Astrocyte of the spinal cord (primary cell): ENCODE data around the gene AGBL3.

ENCODE experiments used
- DNase-seq: peaks from one replicate; pipeline ENCODE4 v3.0.0; 2011; ENCODE audit warnings: low read depth, low spot score
- H3K4me3 ChIP-seq: 2 replicates; pipeline ENCODE4 v1.5.1; 2011; ENCODE audit warnings: low read depth, mild to moderate bottlenecking, low read length, moderate library complexity
- in situ Hi-C: cut with HindIII; loops from 2 replicates; pipeline ENCODE4 v1.10.0; 2017; ENCODE audit warnings: low sequenced_read_pairs
- TF ChIP-seq, protein P1 (sequence below): IDR thresholded peaks from 2 replicates; pipeline ENCODE4 v1.5.1; 2012; ENCODE audit warnings: low read depth, mild to moderate bottlenecking, low read length, inconsistent platforms

AGBL3 gene

DNA sequence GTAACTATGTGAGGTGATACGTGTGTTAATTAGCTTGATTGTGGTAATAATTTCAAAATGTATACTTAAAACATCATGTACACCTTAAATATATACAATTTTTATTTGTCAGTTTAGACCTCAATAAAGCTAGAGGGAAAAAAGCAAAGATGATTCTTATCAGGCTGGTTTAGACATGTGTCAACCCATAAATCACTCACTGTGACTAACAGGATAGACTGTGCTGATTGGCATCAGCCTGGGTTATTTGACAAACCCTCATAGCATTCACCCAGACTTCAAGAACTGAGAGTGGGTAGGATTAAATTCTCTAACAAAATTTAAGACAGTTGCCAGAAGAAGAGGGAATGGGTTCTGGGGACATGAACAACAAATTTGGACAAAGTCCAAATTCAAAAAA, 87.8 kb downstream of the AGBL3 start:
- no peak for DNase-seq
- H3K4me3 ChIP-seq, result no peak overlapping the region
- in situ Hi-C loops, result no loop called here
- TF ChIP-seq, protein P1, sequence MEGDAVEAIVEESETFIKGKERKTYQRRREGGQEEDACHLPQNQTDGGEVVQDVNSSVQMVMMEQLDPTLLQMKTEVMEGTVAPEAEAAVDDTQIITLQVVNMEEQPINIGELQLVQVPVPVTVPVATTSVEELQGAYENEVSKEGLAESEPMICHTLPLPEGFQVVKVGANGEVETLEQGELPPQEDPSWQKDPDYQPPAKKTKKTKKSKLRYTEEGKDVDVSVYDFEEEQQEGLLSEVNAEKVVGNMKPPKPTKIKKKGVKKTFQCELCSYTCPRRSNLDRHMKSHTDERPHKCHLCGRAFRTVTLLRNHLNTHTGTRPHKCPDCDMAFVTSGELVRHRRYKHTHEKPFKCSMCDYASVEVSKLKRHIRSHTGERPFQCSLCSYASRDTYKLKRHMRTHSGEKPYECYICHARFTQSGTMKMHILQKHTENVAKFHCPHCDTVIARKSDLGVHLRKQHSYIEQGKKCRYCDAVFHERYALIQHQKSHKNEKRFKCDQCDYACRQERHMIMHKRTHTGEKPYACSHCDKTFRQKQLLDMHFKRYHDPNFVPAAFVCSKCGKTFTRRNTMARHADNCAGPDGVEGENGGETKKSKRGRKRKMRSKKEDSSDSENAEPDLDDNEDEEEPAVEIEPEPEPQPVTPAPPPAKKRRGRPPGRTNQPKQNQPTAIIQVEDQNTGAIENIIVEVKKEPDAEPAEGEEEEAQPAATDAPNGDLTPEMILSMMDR, result no peak

DNA sequence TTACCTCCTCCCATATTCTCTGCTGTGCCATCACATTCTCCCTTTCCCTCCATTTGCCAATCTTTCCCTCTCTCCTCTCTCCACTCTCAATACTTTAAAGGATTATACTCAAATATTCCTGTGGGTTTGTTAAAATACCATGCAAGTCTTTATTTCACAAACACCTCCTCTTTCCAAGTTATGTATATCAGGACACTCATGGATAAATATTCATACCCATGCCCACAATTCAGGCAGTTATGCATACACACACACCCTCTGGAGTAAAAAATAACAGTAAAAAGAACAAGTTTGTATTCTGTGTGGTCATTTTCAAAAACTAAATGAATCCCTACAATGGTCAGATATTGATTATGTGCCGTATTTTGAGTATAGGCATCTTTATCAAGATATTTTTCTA, 88.2 kb downstream of the AGBL3 start:
- in situ Hi-C loops, result no loop called here
- TF ChIP-seq, protein P1, result no peak

DNA sequence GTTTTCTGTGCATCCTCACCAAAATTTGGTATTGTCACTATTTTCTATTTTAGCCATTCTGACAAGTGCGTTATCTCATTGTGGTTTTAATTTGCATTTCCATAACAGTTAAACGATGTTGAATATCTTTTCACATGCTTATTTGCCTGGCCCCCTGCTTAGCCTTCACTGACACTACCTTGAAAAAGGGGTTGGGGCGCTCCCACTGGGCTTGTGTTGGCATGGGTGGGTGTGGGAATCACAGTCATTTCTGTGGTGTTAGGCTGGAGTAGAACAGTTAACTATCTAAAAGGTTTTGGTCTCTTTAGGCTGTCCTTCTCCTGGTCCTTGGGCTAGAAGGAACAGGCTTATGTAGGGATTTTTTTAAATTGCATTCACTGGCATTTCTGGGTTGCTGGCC, 89.4 kb downstream of the AGBL3 start:
- no peak overlapping the region for H3K4me3 ChIP-seq
- DNase-seq, result no peak
- TF ChIP-seq, protein P1, result no peak
- in situ Hi-C loops, result no loop called here

More for the DNA sequence above, 88.2 kb downstream of the AGBL3 start:
- no peak for DNase-seq
- no peak overlapping the region for H3K4me3 ChIP-seq

DNA sequence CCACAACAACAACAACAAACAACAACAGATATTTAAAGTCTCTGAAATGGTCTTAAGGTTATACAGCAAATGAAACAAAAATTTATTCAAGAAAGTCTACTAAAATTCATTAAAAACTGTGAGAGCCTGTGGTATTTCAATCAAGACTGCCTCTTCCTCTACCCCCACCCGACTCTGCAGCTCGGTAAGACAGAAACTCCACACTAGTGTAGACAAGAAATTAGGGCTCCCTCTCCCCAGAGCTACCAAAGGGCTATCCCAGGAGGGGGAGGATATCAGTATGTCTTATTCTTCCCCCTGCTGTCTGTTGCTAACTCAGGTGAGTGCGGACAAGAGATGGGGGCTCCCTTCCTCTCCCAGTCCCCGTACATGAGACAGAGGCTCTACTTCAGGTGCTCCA, 90.6 kb downstream of the AGBL3 start:
- DNase-seq, result no peak
- no peak overlapping the region for H3K4me3 ChIP-seq
- in situ Hi-C loops, result no loop called here
- TF ChIP-seq, protein P1, result no peak

DNA sequence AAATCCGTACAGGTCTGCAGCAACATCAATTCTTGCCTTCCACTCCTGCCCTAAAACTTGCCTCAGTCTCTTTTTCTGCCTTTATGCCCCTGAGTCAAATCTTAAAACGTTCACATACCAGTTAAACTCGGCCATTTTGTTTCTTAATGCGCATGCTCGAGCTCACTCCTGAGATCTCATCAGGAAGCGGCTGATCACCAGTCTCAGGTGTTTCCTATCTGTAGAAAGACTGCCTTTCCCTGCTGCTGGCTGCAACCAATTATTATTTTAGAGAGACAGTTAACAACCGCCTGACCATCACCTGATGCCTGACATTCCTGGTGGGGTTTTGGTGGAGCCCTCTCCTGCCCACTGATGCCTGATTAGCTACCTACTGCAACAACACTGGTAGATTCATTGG, 91.3 kb downstream of the AGBL3 start:
- H3K4me3 ChIP-seq, result no peak overlapping the region
- in situ Hi-C loops, result no loop called here
- TF ChIP-seq, protein P1, result no peak
- no peak for DNase-seq

DNA sequence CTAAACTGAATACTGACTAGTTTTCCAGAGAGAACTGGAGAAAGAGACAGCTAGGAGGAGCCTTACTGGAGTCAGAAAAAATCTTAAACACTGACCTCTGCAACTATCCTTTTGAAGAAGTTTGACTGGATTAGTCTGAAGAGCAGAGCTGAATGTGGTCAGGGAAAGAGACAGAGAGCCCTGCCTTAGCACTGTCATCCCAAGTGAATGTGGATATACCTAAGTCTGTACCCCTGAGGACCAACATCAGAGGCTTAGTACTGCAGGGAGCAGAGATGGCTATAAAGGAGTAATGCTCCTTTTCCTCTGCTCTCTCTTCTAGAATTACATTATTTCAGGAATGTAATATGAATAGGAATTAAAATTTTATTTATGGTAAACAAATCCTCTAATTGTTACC, 91.7 kb downstream of the AGBL3 start:
- TF ChIP-seq, protein P1, result no peak
- no peak overlapping the region for H3K4me3 ChIP-seq
- DNase-seq, result no peak
- in situ Hi-C loops, result no loop called here

DNA sequence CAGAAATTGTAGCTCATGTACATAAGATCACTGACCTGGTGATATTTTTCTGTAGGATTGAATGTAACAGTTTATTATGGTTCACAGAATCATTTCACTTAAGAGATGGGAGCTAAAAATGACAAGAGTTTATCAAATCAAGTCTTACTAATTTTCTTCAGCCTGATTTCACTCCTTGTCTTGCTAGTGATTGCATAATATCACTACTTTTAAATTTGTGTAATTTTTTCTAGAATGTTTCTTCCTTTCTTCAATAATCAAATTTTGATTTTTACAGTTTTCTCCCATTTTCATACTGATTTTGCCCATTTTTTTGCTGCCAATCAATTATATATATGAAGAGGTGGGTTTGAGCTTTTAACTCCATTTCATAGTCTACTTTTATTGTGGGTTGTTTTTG, 92.8 kb downstream of the AGBL3 start:
- DNase-seq, result no peak
- TF ChIP-seq, protein P1, result no peak
- no peak overlapping the region for H3K4me3 ChIP-seq
- in situ Hi-C loops, result no loop called here
